GM12878 (cell line): ENCODE data around the gene CDH9.

Experiments
- CEBPB ChIP-seq, 2 experiments: fragments of 150-350 bp in 1 of 2; IDR thresholded peaks; 2 replicates each; pipeline ENCODE4 v1.6.1; 2012 to 2014; ENCODE audit warnings: low read depth in 2 of 2, low read length in 2 of 2, borderline replicate concordance in 1 of 2, inconsistent platforms in 1 of 2
- CHD4 ChIP-seq: fragments of 200-600 bp; sonication (generic); IDR thresholded peaks from 2 replicates; pipeline ENCODE4 v1.6.1; 2016; ENCODE audit warnings: mild to moderate bottlenecking
- GABPA ChIP-seq: IDR thresholded peaks from 2 replicates; pipeline ENCODE4 v1.6.1; 2014; ENCODE audit warnings: antibody characterized with exemption, low read depth, mild to moderate bottlenecking, inconsistent platforms
- SMAD5 ChIP-seq: IDR thresholded peaks from 2 replicates; pipeline ENCODE4 v1.6.1; 2016; ENCODE audit warnings: antibody characterized with exemption, low read depth
- SUZ12 ChIP-seq: fragments of 200-600 bp; sonication (generic); IDR thresholded peaks from one replicate; pipeline ENCODE4 v1.6.1; 2018; ENCODE audit warnings: antibody characterized with exemption, mild to moderate bottlenecking; ENCODE audit not compliant: unreplicated experiment
- TF ChIP-seq, protein P1 (sequence below): fragments of 450-650 bp; IDR thresholded peaks from 2 replicates; pipeline ENCODE4 v1.6.1; 2017; ENCODE audit warnings: mild to moderate bottlenecking, low read depth, inconsistent platforms; ENCODE audit not compliant: poor library complexity, severe bottlenecking
- TF ChIP-seq, protein P2 (sequence below), 3 experiments: IDR thresholded peaks in 2 of 3; conservative IDR thresholded peaks in 1 of 3; 2 replicates each; pipeline ENCODE4 v1.5.1; 2011; ENCODE audit warnings: low read depth in 3 of 3, low read length in 3 of 3, mild to moderate bottlenecking in 3 of 3, control low read depth in 2 of 3, moderate library complexity in 2 of 3, inconsistent platforms in 1 of 3, mixed read lengths in 1 of 3; ENCODE audit not compliant: control insufficient read depth in 2 of 3, insufficient read depth in 1 of 3; ENCODE audit errors: extremely low read depth in 1 of 3
- TF ChIP-seq, protein P3 (sequence below): IDR thresholded peaks from 2 replicates; pipeline ENCODE4 v1.6.1; 2012; ENCODE audit warnings: low read depth, low read length, improper control_type of control experiment

DNA sequence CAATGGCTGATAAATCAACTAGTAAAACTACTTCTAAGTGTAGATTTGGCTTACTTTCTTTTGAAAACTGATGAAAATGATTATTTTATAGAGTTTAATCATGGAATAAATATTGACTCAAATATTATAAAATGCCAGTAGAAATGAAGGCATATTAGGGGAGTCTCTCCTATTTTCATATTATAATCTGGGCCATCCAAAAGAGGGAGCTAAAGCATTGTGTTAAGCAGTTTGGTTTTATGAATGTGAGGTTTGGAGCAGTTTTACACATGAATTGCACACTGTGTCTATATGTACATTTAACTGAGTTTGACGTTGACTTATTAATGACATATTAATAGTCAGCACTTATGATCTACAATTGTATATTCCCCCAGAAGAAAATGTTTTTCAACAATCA is 17.4 kb downstream of the CDH9 start:
- TF ChIP-seq CHD4 = no peak
- TF ChIP-seq SMAD5 = no peak
- TF ChIP-seq CEBPB (IDR thresholded peaks at IDR 0.05; ENCODE audit: borderline replicate concordance in 1 of 2, low read depth in 2 of 2, low read length in 2 of 2) = no peak
- no peak for TF ChIP-seq GABPA
- TF ChIP-seq, protein P1, sequence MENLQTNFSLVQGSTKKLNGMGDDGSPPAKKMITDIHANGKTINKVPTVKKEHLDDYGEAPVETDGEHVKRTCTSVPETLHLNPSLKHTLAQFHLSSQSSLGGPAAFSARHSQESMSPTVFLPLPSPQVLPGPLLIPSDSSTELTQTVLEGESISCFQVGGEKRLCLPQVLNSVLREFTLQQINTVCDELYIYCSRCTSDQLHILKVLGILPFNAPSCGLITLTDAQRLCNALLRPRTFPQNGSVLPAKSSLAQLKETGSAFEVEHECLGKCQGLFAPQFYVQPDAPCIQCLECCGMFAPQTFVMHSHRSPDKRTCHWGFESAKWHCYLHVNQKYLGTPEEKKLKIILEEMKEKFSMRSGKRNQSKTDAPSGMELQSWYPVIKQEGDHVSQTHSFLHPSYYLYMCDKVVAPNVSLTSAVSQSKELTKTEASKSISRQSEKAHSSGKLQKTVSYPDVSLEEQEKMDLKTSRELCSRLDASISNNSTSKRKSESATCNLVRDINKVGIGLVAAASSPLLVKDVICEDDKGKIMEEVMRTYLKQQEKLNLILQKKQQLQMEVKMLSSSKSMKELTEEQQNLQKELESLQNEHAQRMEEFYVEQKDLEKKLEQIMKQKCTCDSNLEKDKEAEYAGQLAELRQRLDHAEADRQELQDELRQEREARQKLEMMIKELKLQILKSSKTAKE = no peak
- TF ChIP-seq, protein P2, sequence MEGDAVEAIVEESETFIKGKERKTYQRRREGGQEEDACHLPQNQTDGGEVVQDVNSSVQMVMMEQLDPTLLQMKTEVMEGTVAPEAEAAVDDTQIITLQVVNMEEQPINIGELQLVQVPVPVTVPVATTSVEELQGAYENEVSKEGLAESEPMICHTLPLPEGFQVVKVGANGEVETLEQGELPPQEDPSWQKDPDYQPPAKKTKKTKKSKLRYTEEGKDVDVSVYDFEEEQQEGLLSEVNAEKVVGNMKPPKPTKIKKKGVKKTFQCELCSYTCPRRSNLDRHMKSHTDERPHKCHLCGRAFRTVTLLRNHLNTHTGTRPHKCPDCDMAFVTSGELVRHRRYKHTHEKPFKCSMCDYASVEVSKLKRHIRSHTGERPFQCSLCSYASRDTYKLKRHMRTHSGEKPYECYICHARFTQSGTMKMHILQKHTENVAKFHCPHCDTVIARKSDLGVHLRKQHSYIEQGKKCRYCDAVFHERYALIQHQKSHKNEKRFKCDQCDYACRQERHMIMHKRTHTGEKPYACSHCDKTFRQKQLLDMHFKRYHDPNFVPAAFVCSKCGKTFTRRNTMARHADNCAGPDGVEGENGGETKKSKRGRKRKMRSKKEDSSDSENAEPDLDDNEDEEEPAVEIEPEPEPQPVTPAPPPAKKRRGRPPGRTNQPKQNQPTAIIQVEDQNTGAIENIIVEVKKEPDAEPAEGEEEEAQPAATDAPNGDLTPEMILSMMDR (IDR thresholded peaks at IDR 0.05 in 2 of 3, conservative IDR thresholded peaks at IDR 0.05 in 1 of 3; ENCODE audit: control insufficient read depth in 2 of 3, extremely low read depth in 1 of 3, insufficient read depth in 1 of 3, low read depth in 3 of 3, low read length in 3 of 3) = peak in 1 of 3 experiments; percentile 25; a peak in 1 of 6 replicates
- TF ChIP-seq, protein P3, sequence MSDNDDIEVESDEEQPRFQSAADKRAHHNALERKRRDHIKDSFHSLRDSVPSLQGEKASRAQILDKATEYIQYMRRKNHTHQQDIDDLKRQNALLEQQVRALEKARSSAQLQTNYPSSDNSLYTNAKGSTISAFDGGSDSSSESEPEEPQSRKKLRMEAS = no peak
- no peak for TF ChIP-seq SUZ12
